ENCODE data around the gene DAB1.

- no peak for TF ChIP-seq CTCF (IDR thresholded peaks at IDR 0.05; ENCODE audit: insufficient read depth, low read depth, low read length)
- TF ChIP-seq EZH2 (IDR thresholded peaks at IDR 0.05; ENCODE audit: insufficient read depth, low read length) = no peak
These were observed 102.1 kb downstream of the DAB1 start for GRCh38 chr1:57321776-57322175.

Data from astrocyte (in vitro differentiated cells and primary cell).